ENCODE data around the gene FGD3.

DNA sequence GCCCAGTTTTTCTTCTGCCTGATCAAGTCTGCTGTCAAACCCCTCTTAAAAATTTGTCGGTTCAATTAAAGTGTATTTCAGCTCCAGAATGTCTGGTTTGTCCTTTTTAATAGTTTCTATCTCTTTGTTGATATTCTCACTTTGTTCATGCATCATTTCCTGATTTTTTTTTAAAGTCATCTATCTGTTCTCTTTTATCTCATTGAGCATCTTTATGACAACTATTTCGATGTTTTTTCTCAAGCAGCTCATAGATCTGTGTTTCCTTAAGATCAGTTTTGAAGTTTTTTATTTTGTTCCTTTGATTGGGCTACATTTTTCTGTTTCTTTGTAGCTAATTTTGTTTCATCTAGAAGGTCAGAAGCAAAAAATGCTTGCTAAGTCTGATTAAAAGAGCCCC is 53.7 kb downstream of the FGD3 start:
- TF ChIP-seq ELF4 (IDR thresholded peaks at IDR 0.05) (no peak), FOXM1 (IDR thresholded peaks at IDR 0.05; ENCODE audit: borderline replicate concordance) (no peak), ARNT (IDR thresholded peaks at IDR 0.05) (no peak), SP1 (IDR thresholded peaks at IDR 0.05) (no peak), LEF1 (IDR thresholded peaks at IDR 0.05; ENCODE audit: borderline replicate concordance) (no peak), FOXK2 (IDR thresholded peaks at IDR 0.05) (no peak)

Data from HEK293T (cell line).